Measurements from ENCODE around the gene BCL2L11. TPM values are rescaled to one million over a fixed set of nuclear protein-coding genes. Genes with fewer than 3 reads are reported as not detected.

BCL2L11 gene
- total RNA-seq, 1 donor from 2014 or later: 9.5 TPM

GRCh38 chr2:111168528-111169239 lies 48.0 kb downstream of the BCL2L11 start:
- DNase-seq (ENCODE audit: low read depth in 2 of 2): peak; percentile 27 to 66

GRCh38 chr2:111169268-111169667 lies 48.6 kb downstream of the BCL2L11 start:
- DNase-seq (ENCODE audit: low read depth in 2 of 2): no peak

- DNase-seq (ENCODE audit: low read depth in 2 of 2): no peak
Measured at GRCh38 chr2:111169924-111170323, 49.2 kb downstream of the BCL2L11 start.

- no peak for DNase-seq (ENCODE audit: low read depth in 2 of 2)
Measured at GRCh38 chr2:111171337-111171930, 50.7 kb downstream of the BCL2L11 start.

- DNase-seq (ENCODE audit: low read depth in 2 of 2): no peak
Measured at GRCh38 chr2:111172666-111173065, 52.0 kb downstream of the BCL2L11 start.

GRCh38 chr2:111173338-111173737 lies 52.6 kb downstream of the BCL2L11 start:
- no peak for DNase-seq (ENCODE audit: low read depth in 2 of 2)

GRCh38 chr2:111173856-111174255 lies 53.1 kb downstream of the BCL2L11 start:
- no peak for DNase-seq (ENCODE audit: low read depth in 2 of 2)

- DNase-seq (ENCODE audit: low read depth in 2 of 2): no peak
Measured at GRCh38 chr2:111175615-111176014, 54.9 kb downstream of the BCL2L11 start.

- DNase-seq (ENCODE audit: low read depth in 2 of 2): no peak
Measured at GRCh38 chr2:111176388-111176787, 55.7 kb downstream of the BCL2L11 start.

- no peak for DNase-seq (ENCODE audit: low read depth in 2 of 2)
Measured at GRCh38 chr2:111176867-111177266, 56.2 kb downstream of the BCL2L11 start.

- no peak for DNase-seq (ENCODE audit: low read depth in 2 of 2)
Measured at GRCh38 chr2:111178296-111178695, 57.6 kb downstream of the BCL2L11 start.

GRCh38 chr2:111178730-111179405 lies 58.2 kb downstream of the BCL2L11 start:
- DNase-seq (ENCODE audit: low read depth in 2 of 2): no peak

- DNase-seq (ENCODE audit: low read depth in 2 of 2): no peak
Measured at GRCh38 chr2:111182121-111182520, 61.4 kb downstream of the BCL2L11 start.

- DNase-seq (ENCODE audit: low read depth in 2 of 2): no peak
Measured at GRCh38 chr2:111182740-111183139, 62.0 kb downstream of the BCL2L11 start.

- DNase-seq (ENCODE audit: low read depth in 2 of 2): no peak
Measured at GRCh38 chr2:111184725-111185310, 64.1 kb downstream of the BCL2L11 start.

- DNase-seq (ENCODE audit: low read depth in 2 of 2): no peak
Measured at GRCh38 chr2:111185361-111186022, 64.8 kb downstream of the BCL2L11 start.

GRCh38 chr2:111186121-111186715 lies 65.5 kb downstream of the BCL2L11 start:
- DNase-seq (ENCODE audit: low read depth in 2 of 2): no peak

- no peak for DNase-seq (ENCODE audit: low read depth in 2 of 2)
Measured at GRCh38 chr2:111186933-111187332, 66.2 kb downstream of the BCL2L11 start.

GRCh38 chr2:111188681-111189080 lies 68.0 kb downstream of the BCL2L11 start:
- no peak for DNase-seq (ENCODE audit: low read depth in 2 of 2)

GRCh38 chr2:111189106-111189505 lies 68.4 kb downstream of the BCL2L11 start:
- no peak for DNase-seq (ENCODE audit: low read depth in 2 of 2)

- no peak for DNase-seq (ENCODE audit: low read depth in 2 of 2)
Measured at GRCh38 chr2:111190816-111191540, 70.3 kb downstream of the BCL2L11 start.
